Measurements from ENCODE around the gene GNL2. TPM values are rescaled to one million over a fixed set of nuclear protein-coding genes. Genes with fewer than 3 reads are reported as not detected.

Gene GNL2
- total RNA-seq, 1 experiment from 2014 or later, result 106 TPM

GRCh38 chr1:37629008-37629407 is 33.3 kb upstream of the GNL2 start:
- H3K4me1 ChIP-seq (ENCODE audit: insufficient read depth, low read length), result no peaks in the 10 kb centered on the region

More at GRCh38 chr1:37629008-37629407, 33.3 kb upstream of the GNL2 start:
- Histone ChIP-seq H3K23me2 (ENCODE audit: insufficient read length, low read depth, low read length, poor library complexity, severe bottlenecking) (peaks cover 5% of the 10 kb centered on the region), H2AK5ac (ENCODE audit: insufficient read length, low read length) (no peak overlapping the region), H4K91ac (ENCODE audit: insufficient read length, low read depth, low read length) (no peak overlapping the region), H4K20me1 (ENCODE audit: control insufficient read depth, insufficient read depth, insufficient read length) (no peaks in the 10 kb centered on the region), H2BK120ac (ENCODE audit: low read depth, low read length, poor library complexity, severe bottlenecking) (no peak overlapping the region), H3K56ac (ENCODE audit: insufficient read length, low read depth, low read length) (no peak overlapping the region), H3T11ph (ENCODE audit: low read length) (no peak overlapping the region), H3K4me2 (ENCODE audit: insufficient read depth, insufficient read length, low read length) (no peak overlapping the region), H3K79me1 (ENCODE audit: insufficient read depth, low read depth, low read length, poor library complexity, severe bottlenecking) (no peaks in the 10 kb centered on the region), H3K23ac (ENCODE audit: insufficient read length, low read depth, low read length) (no peak overlapping the region), H3K9ac (ENCODE audit: extremely low read depth, insufficient read length, low read length) (no peak overlapping the region), H3K9me3 (ENCODE audit: control insufficient read depth, low read depth, low read length) (no peaks in the 10 kb centered on the region), H4K8ac (replicated peaks; ENCODE audit: insufficient read length, low read depth, low read length) (no peak overlapping the region), H3K4ac (ENCODE audit: low read depth, low read length) (no peak overlapping the region), H2BK5ac (ENCODE audit: insufficient read length, low read length) (no peak overlapping the region), H3K14ac (ENCODE audit: insufficient read depth, low read length) (no peak overlapping the region), H3K79me2 (ENCODE audit: insufficient read depth, low read length) (no peaks in the 10 kb centered on the region), H3K27me3 (ENCODE audit: insufficient read depth, low read length) (peaks cover 52% of the 10 kb centered on the region), H2AFZ (ENCODE audit: low read length) (no peak overlapping the region), H3K18ac (ENCODE audit: insufficient read length, low read depth, low read length) (no peak overlapping the region), H2BK15ac (ENCODE audit: low read depth, low read length) (no peak overlapping the region), H3K27ac (ENCODE audit: insufficient read length, low read depth, low read length) (no peak overlapping the region), H4K5ac (ENCODE audit: insufficient read length, low read depth, low read length) (no peak overlapping the region), H2BK12ac (ENCODE audit: insufficient read length, low read depth, low read length) (no peak overlapping the region), H2BK20ac (ENCODE audit: low read depth, low read length, poor library complexity, severe bottlenecking) (no peak overlapping the region)
- Mint-ChIP-seq H3K9me3 (no peaks in the 10 kb centered on the region; a peak in 1 of 5 replicates), H3K27me3 (ENCODE audit: low read depth) (peaks cover 99% of the 10 kb centered on the region), H3K4me3 (no peak overlapping the region), H3K4me1 (peaks cover 16 to 53% of the 10 kb centered on the region in 2 experiments), H3K36me3 (ENCODE audit: insufficient read depth in 1 of 3, low read depth in 3 of 3) (peaks cover 0 to 1% (median 0%) of the 10 kb centered on the region in 3 experiments; a peak in 1 of 7 replicates), H3K27ac (no peak overlapping the region)
- no peak for DNase-seq
- TF ChIP-seq CTCF (conservative IDR thresholded peaks at IDR 0.05), result no peak

Measured in H9 (cell line).